HG03097 (cell line): Measurements from ENCODE around the gene PLCL1.
"Not testable (repeated sequence)": the region's sequence is repeated elsewhere in the genome, so short reads cannot be mapped to it uniquely, and the experiment has no call there.

Source experiments
- ATAC-seq: cut with Tn5 transposase; IDR thresholded peaks from one replicate; pipeline ENCODE4 v1.9.1; 2021; ENCODE audit not compliant: unreplicated experiment, low FRiP score

PLCL1 gene

DNA sequence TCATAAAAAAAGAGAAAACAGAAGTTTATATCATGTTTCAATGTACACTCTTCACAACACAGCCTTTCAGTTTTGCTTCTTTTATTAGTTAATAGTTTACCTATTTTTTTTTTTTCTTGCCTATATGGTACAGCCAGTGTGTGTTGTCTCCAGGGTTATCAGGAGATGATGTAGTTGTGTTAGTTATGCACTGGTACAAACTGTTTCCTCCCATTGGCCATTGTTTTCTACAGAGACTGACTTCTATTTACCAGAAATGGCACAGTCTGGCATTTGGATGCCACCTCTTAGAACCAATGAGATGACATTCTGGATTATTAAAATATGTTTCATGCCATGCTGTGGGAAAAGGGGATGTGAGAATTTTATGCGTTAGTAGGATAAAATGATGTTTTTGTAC lies 339.4 kb downstream of the PLCL1 start:
- ATAC-seq, result no peak

DNA sequence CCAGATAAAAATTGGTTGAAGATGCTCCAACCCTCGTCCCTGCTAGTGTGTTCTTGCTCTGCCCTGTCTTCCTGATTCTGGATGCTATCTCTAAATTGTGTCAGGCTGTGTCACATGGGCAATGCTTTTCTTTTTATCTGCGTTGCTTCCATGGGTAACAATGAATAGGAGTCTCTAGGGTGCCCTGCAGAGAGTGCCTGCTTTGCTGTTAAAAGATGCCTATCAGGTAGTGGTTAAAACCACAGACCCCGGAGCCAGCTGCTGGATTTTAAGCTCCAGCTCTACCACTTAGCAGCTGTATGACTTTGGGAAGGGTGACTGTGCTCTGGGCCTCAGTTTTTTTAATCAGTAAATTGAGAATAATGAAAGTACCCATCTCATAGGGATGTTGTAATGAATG lies 340.3 kb downstream of the PLCL1 start:
- ATAC-seq, result no peak

DNA sequence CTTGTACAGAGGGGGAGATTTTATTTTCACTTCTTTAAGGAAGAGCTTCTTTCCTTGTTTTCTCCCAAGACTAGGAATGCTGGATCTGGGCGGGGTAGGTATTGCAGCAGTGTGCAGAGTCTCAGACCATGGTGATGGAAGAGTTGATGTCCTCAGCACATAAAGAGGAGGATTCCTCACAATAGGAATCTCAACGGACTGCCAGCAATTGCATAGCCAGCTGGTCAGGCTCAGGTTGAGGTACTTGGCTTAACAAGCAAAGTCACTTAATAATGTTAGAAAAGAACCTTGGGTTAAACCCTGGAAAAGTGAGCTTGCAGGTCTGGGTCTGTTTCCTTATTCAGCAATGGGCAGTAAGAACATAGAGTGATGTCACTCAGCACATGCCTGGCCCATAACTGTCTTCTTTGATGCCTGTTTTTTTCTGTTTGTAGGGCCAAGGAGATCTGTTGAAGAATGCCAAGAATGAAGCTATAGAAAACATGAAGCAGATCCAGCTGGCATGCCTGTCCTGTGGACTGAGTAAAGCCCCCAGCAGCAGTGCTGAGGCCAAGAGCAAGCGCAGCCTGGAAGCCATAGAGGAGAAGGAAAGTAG lies 342.1 kb downstream of the PLCL1 start:
- ATAC-seq, result no peak

DNA sequence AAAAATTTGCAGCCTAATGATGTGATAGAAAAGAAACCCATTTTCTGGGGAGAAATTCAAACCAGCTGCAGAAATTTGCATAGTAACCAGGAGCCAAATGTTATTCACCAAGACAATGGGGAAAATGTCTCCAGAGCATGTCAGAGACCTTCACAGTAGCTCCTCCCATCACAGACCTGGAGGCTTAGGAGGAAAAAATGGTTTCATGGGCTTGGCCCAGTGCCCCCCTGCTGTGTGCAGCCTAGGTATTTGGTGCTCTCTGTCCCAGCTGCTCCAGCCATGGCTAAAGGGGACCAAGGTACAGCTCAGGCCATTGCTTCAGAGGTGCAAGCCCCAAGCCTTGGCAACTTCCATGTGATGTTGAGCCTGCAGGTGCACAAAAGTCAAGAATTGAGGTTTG lies 352.9 kb downstream of the PLCL1 start:
- ATAC-seq, result no peak

DNA sequence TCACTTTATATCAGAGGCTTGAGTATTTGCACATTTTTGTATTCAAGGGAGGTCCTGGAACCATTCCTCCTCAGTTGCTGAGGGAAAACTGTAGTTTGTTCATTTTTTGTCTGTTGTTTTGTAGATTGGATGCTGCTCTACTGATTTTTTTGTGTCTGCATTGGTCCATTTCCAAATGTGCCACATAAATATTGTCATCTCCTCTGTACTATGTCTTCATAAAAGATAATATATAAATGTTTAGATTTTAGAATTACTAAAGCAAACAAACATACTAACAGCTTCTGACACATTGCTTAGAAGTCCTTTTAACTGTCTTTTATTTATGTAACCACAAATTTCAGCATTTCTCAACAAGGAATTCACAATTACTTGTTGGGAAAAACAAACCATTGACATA lies 356.8 kb downstream of the PLCL1 start:
- no peak for ATAC-seq

DNA sequence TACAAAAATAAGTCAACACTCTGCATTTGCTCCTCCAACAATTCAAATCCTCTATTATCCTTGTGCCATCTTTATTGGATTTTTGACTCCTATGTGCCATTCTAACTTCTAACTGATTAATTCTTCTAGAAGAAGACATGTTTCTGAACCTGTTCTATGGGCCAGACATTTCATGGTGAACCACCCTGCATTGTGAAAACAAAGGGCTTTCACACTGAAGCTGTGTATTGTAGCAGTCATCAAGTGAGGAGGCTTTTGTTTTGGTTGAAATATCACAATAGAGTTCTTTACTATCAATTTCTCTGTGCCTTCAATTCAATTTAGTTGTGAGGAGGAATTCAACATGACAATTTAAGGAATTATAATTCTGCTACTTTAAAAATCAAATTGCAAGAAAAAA lies 357.9 kb downstream of the PLCL1 start:
- no peak for ATAC-seq

DNA sequence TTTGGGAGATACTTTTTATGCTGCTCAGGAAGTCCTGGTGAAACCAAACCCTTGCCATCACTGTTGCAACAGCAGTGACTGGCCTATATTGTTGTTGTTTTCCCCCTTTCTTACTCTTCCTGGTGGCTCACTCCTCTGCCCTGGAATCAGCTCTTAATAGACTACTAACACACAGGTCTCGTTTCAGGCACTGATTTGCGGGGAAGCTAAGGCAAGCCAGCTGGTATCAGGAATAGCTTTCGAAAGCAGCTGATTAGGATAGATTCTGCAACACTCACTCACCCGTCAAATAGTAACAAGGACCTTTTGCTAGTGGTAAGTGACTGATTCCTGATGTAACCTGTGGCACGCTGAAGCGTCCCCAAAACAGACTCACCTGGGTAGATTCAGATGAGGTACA lies 360.4 kb downstream of the PLCL1 start:
- ATAC-seq, result no peak

DNA sequence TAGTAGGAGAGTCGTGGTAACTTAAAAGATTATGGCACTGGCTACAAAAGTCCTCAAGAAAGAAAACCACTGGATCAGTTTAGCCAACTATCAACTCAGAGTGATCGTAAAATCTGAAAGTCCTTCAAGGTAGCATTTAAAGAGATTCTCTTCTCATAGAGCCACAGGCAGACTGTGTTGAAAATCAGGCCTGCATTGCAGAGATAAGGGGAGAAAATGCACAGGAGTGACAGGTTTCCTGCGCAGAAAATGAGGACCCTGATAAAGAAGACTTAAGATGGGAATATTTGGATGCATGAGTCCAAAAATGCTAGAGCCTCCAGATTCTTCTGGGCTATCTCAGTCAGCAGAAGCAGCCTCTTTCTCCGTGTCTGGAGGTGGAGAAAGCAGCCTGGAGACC lies 360.9 kb downstream of the PLCL1 start:
- no peak for ATAC-seq

DNA sequence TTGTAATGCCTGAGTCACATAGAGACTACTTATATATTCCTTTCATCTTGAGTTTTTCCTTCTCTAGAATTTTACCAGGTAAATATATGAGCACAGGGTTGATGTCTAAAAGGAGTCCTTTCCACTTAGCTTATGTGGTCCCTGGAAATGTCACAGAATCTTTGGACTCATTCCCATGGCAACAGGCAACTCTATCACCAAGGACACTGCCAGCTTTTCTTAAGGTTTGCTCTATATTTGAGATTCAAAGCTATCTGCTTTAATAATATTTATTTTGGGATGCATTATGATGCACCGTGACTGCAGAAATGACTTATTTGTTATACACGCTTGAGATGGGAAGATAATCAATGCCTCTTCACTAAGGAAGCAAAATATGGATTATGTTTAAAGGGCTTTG lies 363.0 kb downstream of the PLCL1 start:
- ATAC-seq, result no peak

DNA sequence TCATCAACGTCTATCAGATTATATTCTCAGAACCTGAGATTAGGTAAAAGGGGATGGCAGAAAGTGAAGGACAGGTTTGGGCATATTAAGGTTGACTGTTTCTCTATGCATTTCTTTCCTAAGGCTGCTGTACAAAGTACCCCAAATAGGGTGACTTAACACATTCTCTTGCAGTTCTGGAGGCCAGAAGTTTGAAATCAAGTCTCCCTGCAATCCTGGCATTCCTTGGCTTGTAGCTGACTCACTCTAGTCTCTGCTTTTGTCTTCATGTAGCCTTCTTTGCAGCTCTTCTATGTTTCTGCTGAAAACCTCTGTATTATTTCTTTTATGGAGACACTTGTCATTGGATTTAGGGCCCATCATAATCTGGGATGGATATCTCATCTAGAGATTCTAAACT lies 364.3 kb downstream of the PLCL1 start:
- ATAC-seq, result no peak

DNA sequence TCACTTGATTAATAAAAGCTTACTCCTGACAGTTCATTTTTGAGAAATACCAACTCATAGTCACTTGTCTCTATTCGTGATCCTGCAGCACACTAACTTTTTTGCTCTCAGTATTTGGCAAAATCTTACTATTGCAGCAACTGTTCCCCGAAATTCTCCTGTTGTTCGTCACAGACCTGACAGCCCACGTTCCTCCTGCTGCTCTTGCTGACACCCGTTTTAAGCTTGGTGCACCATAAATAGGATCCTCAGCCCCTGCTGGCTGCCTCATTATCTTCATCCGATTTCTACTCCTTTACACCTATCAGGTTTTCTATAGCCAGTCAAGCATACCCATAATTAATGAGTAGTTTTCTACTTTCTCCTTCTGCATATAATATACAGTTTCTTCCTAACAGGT lies 368.8 kb downstream of the PLCL1 start:
- no peak for ATAC-seq

DNA sequence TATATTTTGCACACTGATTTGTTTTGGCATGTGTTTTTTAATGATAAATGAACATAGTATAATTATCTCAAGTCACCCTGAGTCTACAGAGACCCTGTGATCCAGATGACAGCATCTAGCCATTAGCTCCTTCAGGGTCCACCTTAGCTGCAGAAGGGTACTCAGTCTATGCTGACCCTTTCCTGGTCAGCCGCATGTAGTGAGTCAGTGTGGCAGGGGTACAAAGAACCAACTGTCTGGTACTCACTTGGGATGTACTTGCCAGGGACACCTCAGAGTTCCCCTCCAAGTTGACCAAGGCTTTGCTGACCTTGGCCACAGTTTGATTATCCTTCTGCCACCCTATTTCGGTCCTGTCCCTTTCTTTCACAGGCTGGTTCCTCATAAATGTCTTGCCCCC lies 369.5 kb downstream of the PLCL1 start:
- no peak for ATAC-seq

DNA sequence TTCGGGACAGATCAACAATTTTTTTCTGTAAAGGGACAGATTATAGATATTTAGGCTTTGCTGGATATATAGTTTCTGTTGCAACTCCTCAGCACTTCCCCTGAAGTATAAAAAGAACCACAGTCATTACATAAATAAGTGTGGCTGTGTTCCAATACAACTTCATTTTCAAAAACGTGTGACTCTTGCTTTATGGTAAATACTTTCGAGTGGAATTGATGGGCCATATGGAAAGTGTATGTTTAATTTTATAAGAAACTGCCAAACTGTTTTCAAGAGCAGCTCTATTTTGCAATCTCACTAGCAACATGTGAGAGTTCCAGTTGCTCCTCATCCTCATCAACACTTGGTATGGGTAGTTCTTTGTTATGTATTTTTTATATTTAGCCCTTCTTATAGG lies 370.9 kb downstream of the PLCL1 start:
- no peak for ATAC-seq

DNA sequence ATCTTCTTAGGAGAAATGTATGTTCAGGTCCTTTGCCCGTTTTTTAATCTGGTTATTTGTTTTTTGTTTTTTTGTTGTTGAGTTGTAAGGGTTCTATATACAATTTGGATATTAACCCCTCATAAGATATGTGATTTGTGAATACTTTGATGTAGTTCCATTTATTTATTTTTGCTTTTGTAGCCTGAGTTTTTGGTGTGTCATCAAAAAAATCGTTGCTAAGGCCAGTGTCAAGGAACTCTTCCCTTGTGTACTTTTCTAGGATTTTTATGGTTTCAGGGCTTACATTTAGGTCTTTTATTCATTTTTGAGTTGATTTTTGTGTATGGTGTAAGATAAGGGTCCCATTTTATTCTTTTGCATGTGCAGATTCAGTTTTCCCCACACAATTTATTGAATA lies 372.6 kb downstream of the PLCL1 start:
- ATAC-seq, result no peak

DNA sequence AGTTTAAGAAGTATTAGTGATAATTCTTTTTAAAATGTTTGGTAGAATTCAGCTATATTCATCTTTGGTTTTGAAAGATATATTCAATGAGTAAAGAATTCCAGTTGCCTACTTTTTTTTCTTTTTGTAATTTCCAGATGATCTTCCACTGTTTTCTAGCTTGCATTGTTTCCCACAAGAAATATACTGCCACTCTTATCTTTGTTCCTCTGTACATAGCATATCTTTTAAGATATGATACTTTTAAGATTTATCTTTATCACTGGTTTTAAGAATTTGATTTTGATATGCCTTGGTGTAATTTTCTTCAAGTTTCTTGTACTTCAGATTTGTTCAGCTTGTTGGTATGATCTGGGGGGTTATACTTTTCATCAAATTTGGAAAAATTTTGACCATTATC lies 374.4 kb downstream of the PLCL1 start:
- no peak for ATAC-seq

DNA sequence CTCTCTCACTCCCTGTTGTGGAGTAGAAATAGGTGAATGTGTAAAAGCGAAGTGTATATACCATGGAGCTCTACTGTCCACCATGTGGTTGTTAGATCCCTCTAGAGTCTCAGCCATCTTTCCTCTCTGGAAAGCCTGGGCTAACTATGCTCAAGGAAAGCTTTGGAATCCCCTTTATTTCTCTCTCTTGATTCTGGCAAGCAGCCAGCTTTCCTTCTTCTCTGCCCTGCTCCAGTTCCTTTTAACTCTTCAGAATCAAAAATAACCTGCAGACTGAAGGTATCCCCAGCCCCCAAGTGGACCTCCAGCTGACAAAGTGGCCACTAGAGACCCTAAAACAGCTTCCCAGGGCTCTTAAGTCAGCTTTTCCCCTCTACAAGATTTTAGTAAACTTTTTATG lies 381.9 kb downstream of the PLCL1 start:
- ATAC-seq, result no peak

DNA sequence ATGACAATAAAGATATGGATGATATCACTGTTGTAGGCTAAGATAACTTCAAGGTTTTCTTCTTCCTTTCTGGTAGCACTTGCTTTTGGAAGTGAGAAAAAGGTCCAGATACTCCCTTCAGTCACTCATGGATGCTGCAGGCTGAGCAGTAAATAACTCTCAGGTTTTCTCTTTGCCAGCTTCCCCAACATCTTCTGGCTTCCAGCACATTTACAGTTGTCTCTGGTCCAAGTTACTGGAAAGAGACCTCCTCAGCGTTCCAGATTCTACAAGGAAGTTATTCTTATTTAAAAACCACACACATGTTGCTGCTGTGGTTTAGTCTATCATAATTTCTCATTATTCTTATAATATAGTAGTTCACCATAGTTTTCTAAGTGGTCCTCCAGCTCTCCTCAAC lies 383.4 kb downstream of the PLCL1 start:
- ATAC-seq, result no peak

DNA sequence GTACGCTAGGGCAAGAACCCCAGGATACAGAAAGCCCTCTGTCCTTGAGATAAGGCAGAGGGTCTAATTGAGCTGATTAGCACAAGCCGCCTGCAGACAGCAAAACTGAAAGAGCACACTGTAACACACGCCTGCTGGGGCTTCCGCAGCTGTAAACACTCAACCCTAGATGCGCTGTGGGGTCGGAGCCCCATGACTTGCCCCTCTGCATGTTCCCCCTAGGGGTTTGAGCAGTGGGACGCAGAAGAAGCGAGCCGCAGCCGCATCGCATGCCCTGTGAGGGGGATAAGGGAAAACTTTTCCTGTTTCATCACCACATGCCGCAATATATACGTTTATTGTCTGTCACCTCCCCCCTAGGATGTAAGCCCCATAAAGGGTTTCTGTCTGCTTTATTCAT lies 384.6 kb downstream of the PLCL1 start:
- ATAC-seq, result no peak

DNA sequence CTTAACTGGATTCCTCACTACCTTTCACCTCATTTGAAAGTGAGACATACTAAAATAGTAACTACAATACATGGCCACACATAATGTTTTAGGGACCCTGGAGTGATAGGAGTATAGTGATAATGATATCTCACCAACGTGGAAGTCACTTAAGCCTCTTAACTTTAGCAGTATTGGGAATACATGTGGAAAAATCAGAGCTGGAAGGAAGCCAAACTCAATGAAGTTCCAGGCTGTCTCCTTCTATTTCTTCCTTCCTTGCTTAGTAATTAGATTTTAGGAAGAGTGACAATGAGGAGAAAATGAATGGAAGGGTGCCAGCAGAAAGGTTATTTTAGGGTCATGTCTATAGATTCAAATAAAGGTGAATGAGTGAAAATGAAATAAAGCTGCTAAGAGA lies 387.3 kb downstream of the PLCL1 start:
- no peak for ATAC-seq

DNA sequence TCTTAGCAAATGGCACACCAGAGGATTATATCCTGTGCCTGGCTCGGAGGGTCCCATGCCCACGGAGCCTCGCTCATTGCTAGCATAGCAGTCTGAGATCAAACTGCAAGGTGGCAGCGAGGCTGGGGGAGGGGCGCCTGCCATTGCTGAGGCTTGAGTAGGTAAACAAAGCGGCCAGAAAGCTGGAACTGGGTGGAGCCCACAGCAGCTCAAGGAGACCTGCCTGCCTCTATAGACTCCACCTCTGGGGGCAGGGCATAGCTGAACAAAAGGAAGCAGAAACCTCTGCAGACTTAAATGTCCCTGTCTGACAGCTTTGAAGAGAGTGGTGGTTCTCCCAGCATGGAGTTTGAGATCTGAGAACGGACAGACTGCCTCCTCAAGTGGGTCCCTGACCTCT lies 392.2 kb downstream of the PLCL1 start:
- not testable (repeated sequence) for ATAC-seq
